ENCODE measurements around the gene LARGE1.

LARGE1 gene

GRCh38 chr22:33835265-33835664 lies 85.0 kb downstream of the LARGE1 start:
- no CpG with 5 or more reads among the region's 5 CpGs for WGBS (ENCODE audit: extremely low coverage, insufficient coverage, insufficient read length)
- Histone ChIP-seq H3K14ac (ENCODE audit: low read length) (no peak overlapping the region), H3K23ac (ENCODE audit: low read length) (no peak overlapping the region), H3K79me2 (ENCODE audit: control insufficient read depth, insufficient read depth, low read length, poor library complexity) (peaks cover 2% of the 10 kb centered on the region), H4K12ac (ENCODE audit: low read depth, low read length) (no peak overlapping the region), H3K4ac (ENCODE audit: low read depth, low read length) (no peak overlapping the region), H3K18ac (ENCODE audit: low read length) (no peak overlapping the region), H2BK120ac (ENCODE audit: insufficient read depth, low read length, poor library complexity) (no peak overlapping the region), H2BK5ac (ENCODE audit: low read depth, low read length, poor library complexity) (no peak overlapping the region), H3K4me1 (ENCODE audit: control insufficient read depth in 1 of 2, insufficient read depth in 2 of 2, low read length in 2 of 2) (peaks cover 0 to 8% of the 10 kb centered on the region in 2 experiments), H3K27ac (ENCODE audit: low read depth, low read length) (no peak overlapping the region), H3K4me2 (ENCODE audit: low read length) (no peak overlapping the region), H3K27me3 (ENCODE audit: insufficient read depth, low read length) (no peaks in the 10 kb centered on the region), H2BK12ac (ENCODE audit: low read length) (no peak overlapping the region), H3K9ac (ENCODE audit: low read length) (no peak overlapping the region), H4K8ac (ENCODE audit: low read depth, low read length) (no peak overlapping the region), H2AK5ac (ENCODE audit: low read length) (no peak overlapping the region), H3K9me3 (ENCODE audit: insufficient read depth, low read depth, low read length) (no peaks in the 10 kb centered on the region), H3K36me3 (ENCODE audit: control insufficient read depth in 1 of 2, insufficient read depth in 2 of 2, low read length in 2 of 2) (no peaks in the 10 kb centered on the region), H2AFZ (ENCODE audit: insufficient read depth, low read length, poor library complexity) (no peak overlapping the region), H4K91ac (ENCODE audit: low read depth, low read length) (no peak overlapping the region), H3K4me3 (ENCODE audit: low read depth, low read length) (no peak overlapping the region), H3K79me1 (ENCODE audit: low read length) (no peaks in the 10 kb centered on the region)
- no peak for DNase-seq

GRCh38 chr22:33832558-33833151 lies 87.6 kb downstream of the LARGE1 start:
- Histone ChIP-seq H3K23ac (ENCODE audit: low read length) (no peak overlapping the region), H2AFZ (ENCODE audit: insufficient read depth, low read length, poor library complexity) (peak overlapping the region; percentile 6), H3K27me3 (ENCODE audit: insufficient read depth, low read length) (no peaks in the 10 kb centered on the region), H2AK5ac (ENCODE audit: low read length) (no peak overlapping the region), H3K4ac (ENCODE audit: low read depth, low read length) (no peak overlapping the region), H3K4me1 (ENCODE audit: control insufficient read depth in 1 of 2, insufficient read depth in 2 of 2, low read length in 2 of 2) (peaks cover 0 to 8% of the 10 kb centered on the region in 2 experiments), H4K8ac (ENCODE audit: low read depth, low read length) (no peak overlapping the region), H3K27ac (ENCODE audit: low read depth, low read length) (no peak overlapping the region), H2BK5ac (ENCODE audit: low read depth, low read length, poor library complexity) (no peak overlapping the region), H4K12ac (ENCODE audit: low read depth, low read length) (no peak overlapping the region), H3K14ac (ENCODE audit: low read length) (peak overlapping the region; percentile 26), H3K79me1 (ENCODE audit: low read length) (no peaks in the 10 kb centered on the region), H3K36me3 (ENCODE audit: control insufficient read depth in 1 of 2, insufficient read depth in 2 of 2, low read length in 2 of 2) (no peaks in the 10 kb centered on the region), H2BK12ac (ENCODE audit: low read length) (no peak overlapping the region), H3K9me3 (ENCODE audit: insufficient read depth, low read depth, low read length) (no peaks in the 10 kb centered on the region), H3K79me2 (ENCODE audit: control insufficient read depth, insufficient read depth, low read length, poor library complexity) (peaks cover 2% of the 10 kb centered on the region), H4K91ac (ENCODE audit: low read depth, low read length) (no peak overlapping the region), H3K18ac (ENCODE audit: low read length) (peak overlapping the region; percentile 25), H3K4me2 (ENCODE audit: low read length) (no peak overlapping the region), H3K4me3 (ENCODE audit: low read depth, low read length) (no peak overlapping the region), H2BK120ac (ENCODE audit: insufficient read depth, low read length, poor library complexity) (no peak overlapping the region), H3K9ac (ENCODE audit: low read length) (no peak overlapping the region)
- no CpG with 5 or more reads among the region's 7 CpGs for WGBS (ENCODE audit: extremely low coverage, insufficient coverage, insufficient read length)
- no peak for DNase-seq

GRCh38 chr22:33831651-33832050 lies 88.6 kb downstream of the LARGE1 start:
- no peaks in the 10 kb centered on the region for H3K9me3 ChIP-seq (ENCODE audit: insufficient read depth, low read depth, low read length)
- no peak overlapping the region for H2BK12ac ChIP-seq (ENCODE audit: low read length)
- H3K14ac ChIP-seq (ENCODE audit: low read length), result no peak overlapping the region
- no peak overlapping the region for H3K4me2 ChIP-seq (ENCODE audit: low read length)
- no peak overlapping the region for H3K18ac ChIP-seq (ENCODE audit: low read length)
- no CpG with 5 or more reads among the region's 5 CpGs for WGBS (ENCODE audit: extremely low coverage, insufficient coverage, insufficient read length)
- H2AK5ac ChIP-seq (ENCODE audit: low read length), result no peak overlapping the region
- H3K79me1 ChIP-seq (ENCODE audit: low read length), result no peaks in the 10 kb centered on the region
- H2AFZ ChIP-seq (ENCODE audit: insufficient read depth, low read length, poor library complexity), result no peak overlapping the region
- H2BK120ac ChIP-seq (ENCODE audit: insufficient read depth, low read length, poor library complexity), result no peak overlapping the region
- no peak for DNase-seq
- no peaks in the 10 kb centered on the region for H3K27me3 ChIP-seq (ENCODE audit: insufficient read depth, low read length)
- no peaks in the 10 kb centered on the region for H3K36me3 ChIP-seq (ENCODE audit: control insufficient read depth in 1 of 2, insufficient read depth in 2 of 2, low read length in 2 of 2)
- H3K4ac ChIP-seq (ENCODE audit: low read depth, low read length), result no peak overlapping the region
- no peak overlapping the region for H4K91ac ChIP-seq (ENCODE audit: low read depth, low read length)
- no peak overlapping the region for H3K4me3 ChIP-seq (ENCODE audit: low read depth, low read length)
- peaks cover 2% of the 10 kb centered on the region for H3K79me2 ChIP-seq (ENCODE audit: control insufficient read depth, insufficient read depth, low read length, poor library complexity)
- no peak overlapping the region for H4K12ac ChIP-seq (ENCODE audit: low read depth, low read length)
- no peak overlapping the region for H4K8ac ChIP-seq (ENCODE audit: low read depth, low read length)
- peaks cover 0 to 8% of the 10 kb centered on the region in 2 experiments for H3K4me1 ChIP-seq (ENCODE audit: control insufficient read depth in 1 of 2, insufficient read depth in 2 of 2, low read length in 2 of 2)
- H3K27ac ChIP-seq (ENCODE audit: low read depth, low read length), result no peak overlapping the region
- H3K23ac ChIP-seq (ENCODE audit: low read length), result no peak overlapping the region
- H3K9ac ChIP-seq (ENCODE audit: low read length), result no peak overlapping the region
- H2BK5ac ChIP-seq (ENCODE audit: low read depth, low read length, poor library complexity), result no peak overlapping the region

- Histone ChIP-seq H3K4me1 (ENCODE audit: control insufficient read depth in 1 of 2, insufficient read depth in 2 of 2, low read length in 2 of 2) (peaks cover 0 to 8% of the 10 kb centered on the region in 2 experiments), H3K9me3 (ENCODE audit: insufficient read depth, low read depth, low read length) (no peaks in the 10 kb centered on the region), H3K14ac (ENCODE audit: low read length) (no peak overlapping the region), H4K8ac (ENCODE audit: low read depth, low read length) (no peak overlapping the region), H3K23ac (ENCODE audit: low read length) (no peak overlapping the region), H3K27ac (ENCODE audit: low read depth, low read length) (no peak overlapping the region), H3K18ac (ENCODE audit: low read length) (no peak overlapping the region), H3K4ac (ENCODE audit: low read depth, low read length) (no peak overlapping the region), H3K36me3 (ENCODE audit: control insufficient read depth in 1 of 2, insufficient read depth in 2 of 2, low read length in 2 of 2) (no peaks in the 10 kb centered on the region), H2BK5ac (ENCODE audit: low read depth, low read length, poor library complexity) (no peak overlapping the region), H3K79me1 (ENCODE audit: low read length) (no peaks in the 10 kb centered on the region), H2BK12ac (ENCODE audit: low read length) (no peak overlapping the region), H3K4me2 (ENCODE audit: low read length) (no peak overlapping the region), H3K27me3 (ENCODE audit: insufficient read depth, low read length) (no peaks in the 10 kb centered on the region), H4K91ac (ENCODE audit: low read depth, low read length) (no peak overlapping the region), H3K9ac (ENCODE audit: low read length) (no peak overlapping the region), H2AK5ac (ENCODE audit: low read length) (no peak overlapping the region), H4K12ac (ENCODE audit: low read depth, low read length) (no peak overlapping the region), H2BK120ac (ENCODE audit: insufficient read depth, low read length, poor library complexity) (no peak overlapping the region), H3K4me3 (ENCODE audit: low read depth, low read length) (no peak overlapping the region), H2AFZ (ENCODE audit: insufficient read depth, low read length, poor library complexity) (no peak overlapping the region), H3K79me2 (ENCODE audit: control insufficient read depth, insufficient read depth, low read length, poor library complexity) (peaks cover 2% of the 10 kb centered on the region)
- no CpG with 5 or more reads among the region's 11 CpGs for WGBS (ENCODE audit: extremely low coverage, insufficient coverage, insufficient read length)
- no peak for DNase-seq
Observed at GRCh38 chr22:33831207-33831606, 89.1 kb downstream of the LARGE1 start.
